Pancreas (tissue), 10 donors: ENCODE results near the gene APOL2. TPM values are rescaled to one million over a fixed set of nuclear protein-coding genes. Genes with fewer than 3 reads are reported as not detected.
A peak's percentile ranks its signal among the peaks of the same experiment; 100 is the strongest.
"Not testable (repeated sequence)": the region's sequence is repeated elsewhere in the genome, so short reads cannot be mapped to it uniquely, and the experiment has no call there.

Source experiments
- ATAC-seq, 4 donors: fragments of 200-7000 bp; cut with Tn5 transposase; one replicate each; pipeline versions ENCODE4 v1.8.0 to v1.9.1; 2020; ENCODE audit warnings: mild to moderate bottlenecking in 4 of 4, moderate library complexity in 4 of 4
- DNase-seq, 6 donors: peaks; one replicate each; pipeline ENCODE4 v3.0.0-alpha.2; 2020
- FAIRE-seq: peaks from 2 replicates; lab custom pipeline; 2012; peaks lifted over from hg19 to GRCh38; lab: Jason Lieb, UNC
- H3K27ac ChIP-seq, 4 donors: fragments of 200-600 bp; sonication (generic); 1 replicate in 3 of 4; 2 replicates in 1 of 4; pipeline versions ENCODE4 v1.5.0 to v1.8.0; 2020
- H3K27me3 ChIP-seq, 4 donors: fragments of 200-600 bp; one replicate each; pipeline ENCODE4 v1.8.0; 2021
- H3K36me3 ChIP-seq, 3 donors: fragments of 200-600 bp; sonication (generic) in 1 of 3; one replicate each; pipeline versions ENCODE4 v1.5.0 to v1.8.0; 2020 to 2021
- H3K4me1 ChIP-seq, 3 donors: fragments of 200-600 bp; one replicate each; pipeline ENCODE4 v1.8.0; 2021
- H3K4me3 ChIP-seq, 4 donors: fragments of 200-600 bp; sonication (generic) in 2 of 4; one replicate each; pipeline versions ENCODE4 v1.5.0 to v1.8.0; 2020 to 2021
- H3K9me3 ChIP-seq, 4 donors: fragments of 200-600 bp; one replicate each; pipeline ENCODE4 v1.8.0; 2021
- CTCF ChIP-seq, 4 donors: fragments of 200-600 bp; sonication (generic) in 3 of 4; IDR thresholded peaks; one replicate each; pipeline versions ENCODE4 v1.5.0 to v1.8.0; 2021; ENCODE audit warnings: antibody characterized with exemption in 4 of 4
- WGBS, 2 donors: extraction: QIAGEN DNeasy Blood & Tissue Kit; methylation state at CpG; one replicate each; pipeline ENCODE4 v1.1.7; 2013; 5-methylcytosine and 5-hydroxymethylcytosine counted together
- intact Hi-C, 3 donors: fragments of 100-400 bp; cut with DNase I; formaldehyde crosslinking; loops; one replicate each; pipeline versions ENCODE4 v1.11.1 to v1.14.2; 2022
- polyA plus RNA-seq, 2 donors: library from polyadenylated mRNA; stranded (reverse); fragments of 200-250 nt; gene quantifications; one replicate each; pipeline ENCODE4 v1.2.3, GENCODE V29; 2013
- total RNA-seq, 6 donors: library from RNA; stranded (reverse); fragmentation: NEBNext Ultra II Directional in 4 of 6; extraction: Animal tissue kit (Norgen Biotek cat#: 25700) in 4 of 6; gene quantifications; one replicate each; pipeline versions ENCODE4 v1.2.1 to v1.2.4, GENCODE V29; 2021 to 2023
- donor health status: healthy with polysubstance abuse.
- donor health status: DM: no; HTN: no; CAD: no; lungs with moderate emphysema.
- donor health status: DM: no; HTN: no; CAD: no.
- donor health status: control.
- donor health status: control.
- donor health status: Bipolar disorder and iron deficiency.
- donor health status: DM: yes; HTN: yes; CAD: no.
- donor health status: DM: no; HTN: no; CAD: no.
- donor health status: DM: no; HTN: no; CAD: no.
- donor health status: DM: yes; HTN: yes; CAD: no.

APOL2 gene
- total and polyA plus RNA-seq, 8 donors, result 6.3 to 23.4 (median 16.5) TPM

GRCh38 chr22:36191106-36191836 is 48.1 kb downstream of the APOL2 start:
- 56 to 60% methylated on average over 17 of the region's 17 CpGs for WGBS, 2 donors
- H3K27me3 ChIP-seq, result no peaks in the 10 kb centered on the region
- peak; percentile 31 to 74 (median 44) for ATAC-seq
- DNase-seq, result peak in 2 of 6 donors; percentile 37 to 49
- H3K27ac ChIP-seq, result no peak overlapping the region
- H3K9me3 ChIP-seq, result no peaks in the 10 kb centered on the region
- FAIRE-seq, result no peak
- no peaks in the 10 kb centered on the region for H3K36me3 ChIP-seq
- no peak overlapping the region for H3K4me3 ChIP-seq
- intact Hi-C loops, result loop anchor here in 1 of 3 donors (10.0 kb wide), 1 partner anchor 84 kb away; no protein-coding TSS in a partner anchor
- no peaks in the 10 kb centered on the region for H3K4me1 ChIP-seq
- TF ChIP-seq CTCF (IDR thresholded peaks at IDR 0.05), result no peak

- not testable (repeated sequence) for H3K9me3 ChIP-seq
- WGBS, 2 donors, result 92 to 97% methylated on average over 3 of the region's 6 CpGs
Measured at GRCh38 chr22:36187862-36188261, 51.5 kb downstream of the APOL2 start.

GRCh38 chr22:36185828-36186624 is 53.3 kb downstream of the APOL2 start:
- WGBS, 2 donors, result 77 to 81% methylated on average over 14 of the region's 14 CpGs
- intact Hi-C loops, result no loop called here
- Histone ChIP-seq H3K9me3 (no peaks in the 10 kb centered on the region), H3K4me3 (no peak overlapping the region), H3K27me3 (no peaks in the 10 kb centered on the region), H3K36me3 (no peaks in the 10 kb centered on the region), H3K4me1 (no peaks in the 10 kb centered on the region), H3K27ac (no peak overlapping the region)
- FAIRE-seq (no peak), ATAC-seq (no peak), DNase-seq (no peak)
- TF ChIP-seq CTCF (IDR thresholded peaks at IDR 0.05), result no peak

More at GRCh38 chr22:36187862-36188261, 51.5 kb downstream of the APOL2 start:
- ATAC-seq, intact Hi-C loops, H3K27ac ChIP-seq, DNase-seq, H3K36me3 ChIP-seq, H3K27me3 ChIP-seq, H3K4me1 ChIP-seq, FAIRE-seq, H3K4me3 ChIP-seq: not testable (repeated sequence)

GRCh38 chr22:36184433-36185025 is 54.8 kb downstream of the APOL2 start:
- no peak for TF ChIP-seq CTCF (IDR thresholded peaks at IDR 0.05)
- DNase-seq (no peak), FAIRE-seq (no peak), ATAC-seq (no peak)
- Histone ChIP-seq H3K4me3 (no peak overlapping the region), H3K4me1 (no peaks in the 10 kb centered on the region), H3K9me3 (no peaks in the 10 kb centered on the region), H3K36me3 (no peaks in the 10 kb centered on the region), H3K27me3 (no peaks in the 10 kb centered on the region), H3K27ac (no peak overlapping the region)
- intact Hi-C loops, result loop anchor here in 1 of 3 donors (5.0 kb wide), 1 partner anchor 37 kb away; no protein-coding TSS in a partner anchor
- 75 to 76% methylated on average over 10 of the region's 10 CpGs for WGBS, 2 donors

- Histone ChIP-seq H3K4me3 (no peak overlapping the region), H3K36me3 (no peaks in the 10 kb centered on the region), H3K27me3 (no peaks in the 10 kb centered on the region), H3K9me3 (no peaks in the 10 kb centered on the region), H3K4me1 (no peaks in the 10 kb centered on the region), H3K27ac (no peak overlapping the region)
- no peak for TF ChIP-seq CTCF (IDR thresholded peaks at IDR 0.05)
- WGBS, 2 donors, result 86 to 96% methylated on average over 7 of the region's 7 CpGs
- FAIRE-seq (no peak), DNase-seq (no peak), ATAC-seq (no peak)
- intact Hi-C loops, result loop anchor here in 1 of 3 donors (5.0 kb wide), 1 partner anchor 36 kb away; no protein-coding TSS in a partner anchor
Measured at GRCh38 chr22:36183446-36183845, 55.9 kb downstream of the APOL2 start.
